Skin of body (tissue), 2 donors: Measurements from ENCODE around the gene PPP1R16B. TPM values are rescaled to one million over a fixed set of nuclear protein-coding genes. Genes with fewer than 3 reads are reported as not detected.

Experiments
- DNase-seq: peaks from one replicate; lab custom pipeline; 2025; lab: John Stamatoyannopoulos, UW
- total RNA-seq: library from RNA; depleted of rRNA; stranded (reverse); fragments of >200 nt; gene quantifications from one replicate; pipeline ENCODE4 v1.2.3, GENCODE V29; 2014

Gene PPP1R16B
- total RNA-seq, 1 donor from 2014 or later: 1.9 TPM

DNA sequence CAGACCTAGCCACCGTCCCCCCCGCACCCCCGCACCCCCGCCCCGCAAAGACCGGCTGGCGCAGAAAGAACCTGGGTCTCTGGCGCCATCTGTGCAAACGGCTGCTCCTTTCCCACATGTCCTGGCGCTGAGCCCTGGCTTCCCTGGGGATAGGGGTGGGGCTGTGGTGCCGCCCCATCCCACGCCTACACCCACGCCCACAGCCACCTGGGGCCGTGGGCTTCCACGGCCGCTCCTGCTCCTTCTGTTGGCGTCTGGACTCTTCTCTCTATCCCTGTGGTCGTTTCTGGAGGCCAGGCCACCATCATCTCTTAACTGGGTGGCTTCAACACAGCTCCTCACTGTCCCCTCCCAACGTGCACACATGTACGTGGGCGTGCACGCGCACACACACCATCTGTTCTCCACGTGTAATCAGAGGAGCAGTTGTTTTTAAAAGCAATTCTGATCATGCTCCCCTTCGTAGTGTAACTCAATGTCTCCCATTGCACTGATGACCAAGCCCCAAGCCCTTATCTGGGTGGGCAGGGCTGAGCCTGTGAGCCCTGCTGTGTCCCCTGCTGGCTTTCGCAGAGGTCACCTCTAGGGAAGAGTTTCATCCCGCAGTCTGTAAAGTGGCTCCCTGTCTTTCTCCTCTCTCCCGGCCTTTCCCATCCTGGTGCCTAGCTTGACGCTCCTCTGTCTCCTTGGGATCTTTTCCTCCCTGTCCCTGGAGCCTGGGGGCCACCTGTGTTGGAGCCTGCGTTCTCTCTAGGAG, 88.8 kb downstream of the PPP1R16B start:
- DNase-seq: peak; percentile 14

DNA sequence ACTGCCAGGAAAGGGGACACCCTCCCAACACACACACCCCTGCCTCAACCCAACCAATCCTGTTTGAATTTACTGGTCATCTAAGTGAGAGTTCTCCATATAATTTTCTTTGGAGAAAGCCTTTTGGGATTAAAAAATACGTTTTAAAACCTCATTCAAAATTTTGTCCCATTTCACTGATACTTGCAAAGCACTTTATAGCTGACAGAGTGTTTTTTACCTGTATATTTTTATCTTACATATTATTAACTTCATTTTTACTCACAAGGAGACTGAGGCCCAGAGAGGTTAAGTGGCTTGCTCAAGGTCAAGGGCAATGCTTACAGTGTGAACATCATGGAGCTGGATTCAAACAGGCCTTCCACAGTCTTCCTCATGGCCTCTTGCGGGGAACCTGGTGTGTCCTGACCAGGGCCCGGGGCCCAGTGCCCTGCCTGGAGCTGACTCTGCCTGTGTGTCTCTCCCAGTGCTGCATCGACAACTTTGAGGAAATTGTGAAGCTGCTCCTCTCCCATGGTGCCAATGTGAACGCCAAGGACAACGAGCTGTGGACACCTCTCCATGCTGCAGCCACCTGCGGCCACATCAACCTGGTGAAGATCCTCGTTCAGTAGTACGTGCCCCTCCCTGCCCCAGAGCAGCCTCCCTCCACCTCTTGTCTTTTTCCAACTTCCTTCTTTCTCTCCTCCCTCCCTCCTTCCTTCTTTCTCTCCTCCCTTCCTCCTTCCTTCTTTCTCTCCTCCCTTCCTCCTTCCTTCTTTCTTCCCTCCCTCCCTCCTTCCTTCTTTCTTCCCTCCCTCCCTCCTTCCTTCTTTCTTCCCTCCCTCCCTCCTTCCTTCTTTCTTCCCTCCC, 89.8 kb downstream of the PPP1R16B start:
- no peak for DNase-seq

DNA sequence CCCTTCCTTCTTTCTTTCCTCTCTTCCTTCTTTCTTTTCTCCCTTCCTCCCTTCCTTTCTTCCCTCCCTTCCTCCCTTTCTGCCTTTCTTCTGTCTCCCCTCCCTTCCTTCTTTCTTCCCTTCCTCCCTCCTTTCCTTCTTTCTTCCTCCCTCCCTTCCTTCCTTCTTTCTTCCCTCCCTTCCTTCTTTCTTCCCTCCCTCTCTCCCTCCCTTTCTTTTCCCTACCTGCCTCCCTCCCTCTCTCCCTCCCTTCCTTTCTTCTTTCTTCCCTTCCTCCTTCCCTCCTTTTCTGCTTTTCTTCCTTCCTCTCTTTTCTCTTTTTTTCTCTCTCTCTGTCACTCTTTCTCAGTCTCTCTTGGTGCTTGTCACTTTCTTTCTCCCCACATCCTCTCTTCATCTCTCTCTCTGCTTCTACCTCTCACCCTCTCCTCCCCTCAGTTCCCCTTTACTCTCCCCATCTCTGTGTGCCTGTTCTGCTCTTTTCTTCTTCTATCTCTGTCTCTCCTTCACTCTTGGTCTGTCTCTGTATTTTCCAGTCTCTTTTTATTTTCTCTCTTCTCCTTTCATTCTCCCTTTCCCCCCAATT, 90.6 kb downstream of the PPP1R16B start:
- DNase-seq: no peak

DNA sequence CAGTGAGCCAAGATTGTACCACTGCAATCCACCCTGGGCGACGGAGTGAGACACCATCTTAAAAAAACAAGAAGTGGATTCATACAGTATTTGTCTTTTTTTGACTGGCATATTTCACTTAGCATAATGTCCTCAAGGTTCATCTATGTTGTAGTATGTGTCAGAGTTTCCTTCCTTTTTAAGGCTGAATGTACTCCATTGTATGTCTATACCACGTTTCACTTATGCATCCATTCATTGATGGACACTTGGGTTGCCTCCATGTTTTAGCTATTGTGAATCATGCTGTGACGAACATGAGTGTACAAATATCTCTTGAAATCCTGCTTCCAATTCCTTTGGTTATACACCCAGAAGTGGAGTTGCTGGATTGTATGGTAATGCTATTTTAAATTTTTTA, 91.8 kb downstream of the PPP1R16B start:
- no peak for DNase-seq

DNA sequence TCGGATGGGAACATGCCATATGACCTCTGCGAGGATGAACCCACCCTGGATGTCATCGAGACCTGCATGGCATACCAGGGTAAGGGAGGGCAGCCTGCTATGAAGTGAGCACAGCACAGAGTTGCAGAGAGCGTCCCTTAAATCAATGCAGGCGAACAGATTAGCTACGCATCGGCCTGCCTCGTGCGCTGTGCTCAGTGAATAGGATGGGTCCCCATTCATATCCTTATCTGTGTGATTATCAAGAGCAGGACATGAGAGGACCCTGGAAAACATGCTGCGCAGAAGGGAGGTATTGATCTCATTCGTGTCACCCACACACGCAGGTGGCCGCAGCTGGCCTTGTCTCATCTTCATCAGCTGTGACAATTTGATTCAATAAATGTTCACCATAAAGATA, 95.1 kb downstream of the PPP1R16B start:
- DNase-seq: no peak

DNA sequence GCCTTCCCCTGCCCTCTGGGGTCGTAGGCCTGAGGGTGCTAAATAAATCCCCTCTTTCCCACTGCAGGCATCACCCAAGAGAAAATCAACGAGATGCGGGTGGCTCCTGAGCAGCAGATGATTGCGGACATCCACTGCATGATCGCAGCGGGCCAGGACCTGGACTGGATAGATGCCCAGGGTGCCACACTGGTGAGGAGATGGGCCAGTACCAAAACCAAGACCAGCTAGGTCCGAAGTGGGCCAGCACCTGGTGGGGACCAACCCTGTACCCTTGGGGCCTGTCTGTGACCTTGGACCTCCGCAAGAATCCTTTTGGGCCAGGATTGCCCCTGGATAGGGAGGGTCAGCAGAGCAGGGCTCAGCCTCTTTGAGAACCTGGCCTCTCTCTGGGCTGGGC, 97.1 kb downstream of the PPP1R16B start:
- DNase-seq: no peak

DNA sequence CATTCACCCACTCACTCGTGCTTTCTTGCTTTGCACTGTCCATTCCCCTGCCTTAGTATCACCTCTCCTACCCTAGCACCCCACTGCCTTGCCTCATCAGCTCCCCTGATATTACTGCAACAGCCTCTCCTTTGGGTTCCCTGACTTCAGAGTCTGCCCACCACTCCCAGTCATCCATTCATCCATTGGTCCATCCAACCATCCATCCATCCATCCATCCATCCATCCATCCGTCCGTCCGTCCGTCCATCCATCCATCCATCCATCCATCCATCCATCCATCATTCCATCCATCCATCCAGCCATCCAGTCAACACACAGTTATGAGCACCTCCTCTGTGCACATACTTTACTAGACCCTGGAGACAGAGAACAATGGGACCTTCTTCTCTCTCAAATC, 97.8 kb downstream of the PPP1R16B start:
- no peak for DNase-seq

DNA sequence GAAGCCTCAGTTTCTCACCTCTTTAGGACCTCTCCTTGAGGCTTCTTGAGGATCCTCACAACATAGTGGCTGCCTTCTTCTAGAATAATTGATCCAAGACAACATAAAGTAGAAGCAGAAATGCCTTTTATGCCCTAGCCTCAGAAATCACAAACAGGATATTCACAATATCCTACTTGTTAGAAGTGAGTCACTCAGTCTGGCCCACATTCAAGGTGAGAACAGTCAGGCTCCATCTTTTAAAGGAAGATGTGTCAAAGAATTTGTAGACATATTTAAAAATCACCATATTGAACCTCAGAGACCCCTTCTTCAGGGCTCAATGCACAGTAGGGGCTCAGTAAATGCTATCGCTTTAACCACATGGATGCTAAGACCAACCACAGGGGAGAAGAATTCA, 99.9 kb downstream of the PPP1R16B start:
- no peak for DNase-seq

DNA sequence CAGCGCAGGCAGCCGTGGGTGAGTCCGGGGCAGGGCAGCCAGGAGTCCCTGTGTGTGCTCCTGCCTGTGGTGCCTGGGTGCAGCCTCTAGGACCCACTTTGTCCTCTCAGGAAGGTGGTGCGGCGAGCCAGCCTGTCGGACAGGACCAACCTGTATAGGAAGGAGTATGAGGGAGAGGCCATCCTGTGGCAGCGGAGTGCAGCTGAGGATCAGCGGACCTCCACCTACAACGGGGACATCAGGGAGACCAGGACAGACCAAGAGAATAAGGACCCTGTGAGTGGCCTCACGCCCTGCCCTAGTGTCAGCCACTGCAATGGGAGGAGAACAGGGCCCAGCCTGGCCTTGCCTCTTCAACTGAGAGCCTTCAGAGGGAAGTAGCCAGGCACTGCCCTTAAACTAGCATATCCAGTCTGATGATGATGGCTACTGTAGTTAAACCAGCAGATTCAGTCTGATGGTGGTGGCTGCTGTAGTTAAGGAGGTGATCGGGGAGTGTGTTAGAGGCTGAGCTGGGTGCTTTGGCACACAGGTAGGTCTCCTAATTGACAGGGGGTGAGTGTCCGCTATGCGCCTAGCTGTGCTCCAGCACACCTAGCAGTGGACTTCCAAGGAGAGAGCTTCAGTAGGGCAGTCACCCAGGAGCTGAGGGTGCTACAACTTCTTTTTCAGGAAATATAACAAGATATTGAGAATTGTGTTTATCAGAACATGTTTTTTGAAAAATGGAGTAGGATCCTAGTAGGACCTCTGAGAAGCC, 102.6 kb downstream of the PPP1R16B start:
- DNase-seq: no peak

DNA sequence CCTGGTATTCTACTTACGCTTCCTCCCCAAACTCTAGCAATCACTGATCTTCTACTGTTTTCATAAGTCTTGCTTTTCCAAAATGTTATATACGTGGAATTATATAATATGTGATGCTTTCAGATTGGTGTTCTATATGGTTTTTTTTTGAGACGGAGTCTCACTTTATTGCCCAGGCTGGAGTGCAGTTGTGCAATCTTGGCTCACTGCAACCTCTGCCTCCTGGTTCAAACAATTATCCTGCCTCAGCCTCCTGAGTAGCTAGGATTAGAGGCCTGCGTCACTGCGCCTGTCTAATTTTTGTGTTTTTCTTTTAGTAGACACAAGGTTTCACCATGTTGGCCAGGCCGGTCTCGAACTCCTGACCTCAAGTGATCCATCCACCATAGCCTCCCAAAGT, 109.9 kb downstream of the PPP1R16B start:
- DNase-seq: no peak

DNA sequence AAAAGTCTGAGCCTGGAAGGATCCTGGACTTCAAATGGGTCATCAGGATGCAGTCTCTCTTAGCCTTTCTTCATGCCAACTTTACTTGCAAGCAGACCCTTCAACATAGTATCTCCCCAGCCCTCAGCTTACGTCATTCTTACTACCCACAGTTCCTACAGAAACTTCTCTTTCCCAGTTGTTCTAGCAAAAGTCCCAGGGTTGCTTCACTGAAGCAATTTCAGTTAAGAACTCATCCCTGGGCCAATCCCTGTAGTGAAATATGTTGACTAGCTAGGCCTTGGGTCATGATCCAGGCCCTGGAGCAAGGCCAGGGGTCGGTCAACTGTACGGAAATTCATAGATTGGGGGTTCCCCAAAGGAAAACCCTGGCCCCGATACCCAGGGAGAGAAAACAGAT, 112.2 kb downstream of the PPP1R16B start:
- DNase-seq: no peak

DNA sequence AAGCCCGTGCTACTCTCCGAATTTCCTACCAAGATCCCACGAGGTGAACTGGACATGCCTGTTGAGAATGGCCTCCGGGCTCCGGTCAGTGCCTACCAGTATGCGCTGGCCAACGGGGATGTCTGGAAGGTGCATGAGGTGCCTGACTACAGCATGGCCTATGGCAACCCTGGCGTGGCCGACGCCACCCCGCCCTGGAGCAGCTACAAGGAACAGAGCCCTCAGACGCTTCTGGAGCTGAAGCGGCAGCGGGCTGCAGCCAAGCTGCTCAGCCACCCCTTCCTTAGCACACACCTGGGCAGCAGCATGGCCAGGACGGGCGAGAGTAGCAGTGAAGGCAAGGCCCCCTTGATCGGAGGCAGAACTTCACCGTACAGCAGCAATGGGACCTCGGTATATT, 112.7 kb downstream of the PPP1R16B start:
- no peak for DNase-seq

DNA sequence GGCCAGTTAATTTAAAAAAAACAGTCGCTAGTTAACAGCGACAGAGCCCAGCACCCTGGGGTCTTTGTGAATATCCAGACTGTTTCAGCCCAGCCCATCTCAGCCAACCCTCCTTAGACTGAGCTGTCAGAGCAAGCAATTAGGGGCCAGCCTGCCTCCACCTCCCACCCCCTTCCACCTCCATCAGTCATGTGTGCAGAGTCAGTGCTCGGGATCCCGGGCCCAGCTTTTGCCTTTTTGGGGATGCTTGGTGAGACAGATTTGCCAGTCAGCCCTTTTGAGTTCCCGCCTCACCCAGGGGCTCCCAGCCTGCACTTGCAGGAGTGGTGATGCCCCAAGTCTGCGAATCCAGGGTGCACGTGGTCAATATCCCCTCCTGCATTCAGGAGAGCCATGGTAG, 114.2 kb downstream of the PPP1R16B start:
- no peak for DNase-seq

DNA sequence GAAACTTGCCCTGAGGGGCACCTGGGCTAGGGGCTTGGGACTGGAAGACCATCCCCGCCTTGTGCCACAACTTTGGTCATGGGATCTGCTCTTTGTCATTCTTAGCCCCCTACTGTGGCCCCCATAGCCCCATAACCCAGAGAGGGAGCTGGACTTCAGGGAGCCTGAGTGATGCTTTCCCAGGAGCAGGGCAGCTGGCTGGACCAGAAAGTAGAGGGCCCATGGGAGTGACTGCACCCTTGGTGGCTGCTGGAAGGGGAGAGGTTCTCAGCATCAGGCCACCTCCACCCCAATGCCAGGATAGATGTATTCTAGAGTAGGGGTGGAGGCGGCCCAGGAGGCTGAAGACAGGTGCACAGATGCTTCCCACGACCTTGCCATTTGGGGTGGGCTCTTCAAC, 114.9 kb downstream of the PPP1R16B start:
- no peak for DNase-seq

DNA sequence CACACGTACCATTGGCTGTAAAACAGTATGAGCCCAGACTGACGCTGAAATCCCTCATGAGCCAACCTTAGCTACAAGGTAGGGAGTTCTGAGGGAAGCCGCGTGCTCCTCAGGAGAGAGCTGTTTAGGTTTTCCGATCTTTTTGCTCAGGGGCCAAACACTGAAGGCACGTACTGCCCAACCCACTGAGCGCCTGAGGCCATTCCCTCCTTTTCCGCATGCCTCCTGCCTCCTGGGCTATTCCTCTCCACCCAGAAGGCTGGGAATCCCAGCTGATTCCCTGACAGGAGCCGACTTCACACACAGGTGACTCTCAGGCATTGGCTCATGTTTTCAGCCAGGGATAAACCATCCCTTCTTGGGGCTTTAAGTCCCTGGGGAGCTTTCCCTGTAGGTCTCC, 115.4 kb downstream of the PPP1R16B start:
- DNase-seq: no peak

DNA sequence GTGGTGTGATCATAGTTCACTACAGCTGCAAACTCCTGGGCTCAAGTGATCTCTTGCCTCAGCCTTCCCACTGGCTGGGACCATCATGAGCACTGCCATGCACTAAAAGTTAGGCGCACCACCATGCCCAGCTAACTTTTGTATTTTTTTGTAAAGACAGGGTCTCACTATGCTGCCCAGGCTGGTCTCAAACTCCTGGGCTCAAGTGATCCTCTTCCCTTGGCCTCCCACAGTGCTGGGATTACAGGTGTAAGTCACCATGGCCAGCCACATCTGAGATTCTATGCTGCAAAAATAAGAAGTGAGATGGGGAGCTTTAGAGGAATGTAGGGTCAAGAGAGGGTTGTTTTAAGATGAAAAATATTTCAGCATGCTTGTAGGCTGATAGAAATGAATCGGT, 119.2 kb downstream of the PPP1R16B start:
- DNase-seq: no peak

DNA sequence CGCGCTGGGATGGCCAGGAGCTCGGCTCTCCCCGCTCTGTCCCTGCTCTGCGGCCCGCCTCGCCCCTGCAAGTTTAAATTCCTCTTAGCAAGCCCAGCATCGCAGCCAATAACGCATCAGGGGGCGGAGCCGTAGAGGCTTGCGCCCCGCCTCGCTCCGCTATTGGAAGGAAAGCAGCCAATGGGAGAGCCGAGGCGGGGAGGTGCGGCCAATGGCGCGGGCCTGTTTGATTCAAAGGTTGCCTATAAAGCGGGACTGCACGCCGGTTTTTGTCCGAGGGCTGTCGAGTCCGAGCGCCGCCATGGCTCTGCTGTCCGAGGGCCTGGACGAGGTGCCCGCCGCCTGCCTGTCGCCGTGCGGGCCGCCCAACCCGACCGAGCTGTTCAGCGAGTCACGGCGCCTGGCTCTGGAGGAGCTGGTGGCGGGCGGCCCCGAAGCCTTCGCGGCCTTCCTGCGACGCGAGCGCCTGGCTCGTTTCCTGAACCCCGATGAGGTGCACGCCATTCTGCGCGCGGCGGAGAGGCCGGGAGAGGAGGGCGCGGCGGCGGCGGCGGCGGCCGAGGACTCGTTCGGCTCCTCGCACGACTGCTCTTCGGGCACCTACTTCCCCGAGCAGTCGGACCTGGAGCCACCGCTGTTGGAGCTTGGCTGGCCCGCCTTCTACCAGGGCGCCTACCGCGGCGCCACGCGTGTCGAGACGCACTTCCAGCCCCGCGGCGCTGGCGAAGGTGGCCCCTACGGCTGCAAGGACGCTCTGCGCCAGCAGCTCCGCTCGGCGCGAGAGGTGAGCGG, 120.8 kb downstream of the PPP1R16B start, which contains the start of gene FAM83D:
Gene FAM83D (plus strand): TSS at position 276 of the 792 bp plus-strand sequence. CDS start 26 bp downstream, at position 302.
- peak; percentile 92 for DNase-seq

DNA sequence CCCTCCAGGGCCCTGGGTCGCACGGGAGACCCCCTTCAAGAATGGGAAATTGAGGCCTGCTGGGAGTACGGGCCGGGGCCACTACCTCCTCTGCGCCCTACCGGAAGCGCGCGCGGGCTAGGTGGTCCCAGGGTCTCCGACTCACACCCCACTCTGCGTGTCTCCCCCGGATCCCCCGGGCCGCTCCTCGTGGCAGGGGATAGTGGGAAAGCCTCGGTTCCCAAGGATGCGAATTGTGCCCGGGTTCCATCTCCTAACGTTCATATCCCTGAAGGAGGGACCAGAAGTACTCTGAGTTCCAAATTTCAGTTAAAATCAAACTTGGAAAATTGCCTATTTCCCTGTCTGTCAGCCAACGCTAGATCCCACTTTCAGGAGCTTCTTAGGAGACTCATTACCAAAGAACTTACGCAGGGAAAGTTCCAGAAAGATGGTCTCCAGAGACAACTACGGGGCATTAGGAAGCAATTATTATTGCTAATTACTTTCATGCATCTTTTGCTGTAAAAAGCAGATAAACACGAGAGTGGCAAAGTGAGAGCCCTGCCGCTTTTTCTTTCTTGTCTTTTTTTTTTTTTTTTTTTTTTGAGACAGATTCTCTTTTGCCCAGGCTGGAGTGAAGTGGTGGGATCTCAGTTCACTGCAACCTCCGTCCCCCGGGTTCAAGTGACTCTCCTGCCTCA, 121.6 kb downstream of the PPP1R16B start:
- DNase-seq: peak; percentile 34

DNA sequence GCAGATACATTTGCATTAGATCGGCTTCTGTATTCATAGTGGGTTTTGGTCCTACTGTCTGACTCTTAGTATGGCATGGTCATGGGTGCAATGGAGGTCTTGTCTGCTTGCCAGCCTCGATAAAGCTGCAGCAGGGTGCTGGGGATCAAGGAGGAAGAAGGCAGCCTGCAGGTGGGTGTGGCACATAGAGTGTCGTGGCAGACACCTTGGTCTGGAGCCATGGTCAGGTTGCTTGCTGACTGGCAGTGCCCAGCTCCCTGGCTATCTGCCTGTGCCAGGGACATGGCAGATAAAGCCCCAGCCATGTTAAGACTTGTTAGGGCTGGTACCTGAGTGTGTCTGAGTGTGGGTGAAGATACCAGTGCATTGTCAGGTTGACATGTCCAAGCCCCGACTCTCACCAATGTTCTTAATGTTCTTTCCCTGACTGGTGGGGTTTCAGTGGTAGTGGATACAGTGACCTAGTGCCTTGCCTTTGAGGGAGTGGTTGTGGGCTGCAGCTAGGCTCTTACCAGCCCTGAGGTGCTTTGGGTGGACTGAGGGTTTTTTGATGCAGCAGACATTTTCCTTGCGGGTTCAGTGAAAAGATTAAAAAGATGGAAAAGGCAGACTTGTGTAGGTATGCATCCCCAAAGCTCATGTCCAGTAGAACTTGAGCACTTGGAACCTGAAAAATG, 122.5 kb downstream of the PPP1R16B start:
- DNase-seq: no peak

DNA sequence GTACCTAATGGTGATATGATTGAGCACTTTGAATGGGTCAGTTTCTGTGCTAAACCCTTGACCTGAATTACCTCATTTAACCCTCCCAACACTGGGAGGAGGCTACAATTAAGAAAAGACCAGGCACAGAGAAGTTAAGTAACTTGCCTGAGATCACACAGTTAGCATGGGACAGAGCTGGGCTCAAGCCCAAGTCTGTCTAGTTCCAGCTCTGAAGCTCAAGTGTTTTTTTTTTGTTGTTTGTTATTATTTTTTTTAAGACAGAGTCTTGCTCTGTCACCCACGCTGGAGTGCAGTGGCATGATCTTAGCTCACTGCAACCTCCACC, 124.7 kb downstream of the PPP1R16B start:
- DNase-seq: no peak
